C4-2B (cell line): Measurements from ENCODE around the gene ORM2.

Experiments
- CTCF ChIP-seq: fragments of 450-650 bp; conservative IDR thresholded peaks from 2 replicates; pipeline ENCODE4 v1.5.1; 2017; ENCODE audit warnings: mild to moderate bottlenecking
- ZFX ChIP-seq: fragments of 450-650 bp; IDR thresholded peaks from 2 replicates; pipeline ENCODE4 v1.6.1; 2017

DNA sequence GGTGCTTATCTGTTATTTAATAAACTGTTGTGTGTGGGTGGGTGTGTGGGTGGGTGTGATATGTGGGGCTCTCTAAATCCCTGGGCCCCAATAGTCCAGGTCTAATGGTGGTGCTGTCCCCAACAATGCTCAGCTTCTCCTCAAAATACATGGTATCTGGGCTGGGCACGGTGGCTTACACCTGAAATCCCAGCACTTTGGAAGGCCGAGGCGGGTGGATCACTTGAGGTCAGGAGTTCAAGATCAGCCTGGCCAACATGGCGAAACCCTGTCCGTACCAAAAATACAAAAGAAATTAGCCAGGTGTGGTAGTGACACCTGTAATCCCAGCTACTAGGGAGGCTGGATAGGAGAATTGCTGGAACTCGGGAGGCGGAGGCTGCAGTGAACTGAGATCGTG is 11.3 kb upstream of the ORM2 start:
- no peak for TF ChIP-seq CTCF
- no peak for TF ChIP-seq ZFX
